ENCODE results near the gene ZNF431. TPM values are rescaled to one million over a fixed set of nuclear protein-coding genes. Genes with fewer than 3 reads are reported as not detected.

Gene ZNF431
- total RNA-seq, 4 donors from 2014 or later, result 20.4 to 49.0 (median 27.4) TPM

DNA sequence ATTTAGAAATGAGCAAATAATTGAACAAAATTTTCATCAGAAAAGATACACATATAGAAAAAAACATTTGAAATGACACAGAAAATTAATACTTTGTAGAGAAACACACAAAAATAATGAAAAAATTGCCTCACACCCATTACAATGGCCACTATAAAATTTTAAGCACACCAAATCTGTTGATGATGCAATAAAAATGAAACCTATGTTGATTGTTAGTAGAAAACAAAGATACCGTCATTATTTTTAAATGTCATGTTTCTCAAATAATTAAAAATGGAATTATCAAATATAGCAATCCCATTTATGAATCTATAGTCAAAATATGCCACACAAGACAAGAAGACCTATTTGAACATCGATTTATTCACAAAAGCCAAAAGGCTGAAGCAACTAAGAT is 96.8 kb downstream of the ZNF431 start:
- no peak overlapping the region for H3K4me3 ChIP-seq (ENCODE audit: low read depth, poor library complexity, severe bottlenecking)
- TF ChIP-seq CTCF (IDR thresholded peaks at IDR 0.05), result no peak
- no peak for TF ChIP-seq POLR2A (IDR thresholded peaks at IDR 0.05)
- WGBS, 2 donors, result 75 to 79% methylated on average over 2 of the region's 2 CpGs
- no peak for DNase-seq (ENCODE audit: low spot score in 2 of 2)
- intact Hi-C loops (cut with DNase I; ENCODE audit: low total_unique reads), result no loop called here

Other genes starting within 250 kb of the ZNF431 start
- gene ZNF85, start 218.8 kb upstream of the ZNF431 start, total RNA-seq, result 1 to 10 TPM; 3.7 to 9.6 (median 5.6) TPM
- 10 to 100 TPM; 15.4 to 47.4 (median 24.7) TPM for gene ZNF430, start 121.4 kb upstream of the ZNF431 start, total RNA-seq
- gene ZNF714, start 59.8 kb upstream of the ZNF431 start, total RNA-seq, result 10 to 100 TPM in 1 of 4 donors, 1 to 10 TPM in 3; 2.4 to 10.0 (median 7.3) TPM
- gene ZNF708, start 187.4 kb downstream of the ZNF431 start, total RNA-seq, result 1 to 10 TPM; 3.1 to 6.6 (median 3.4) TPM
- 1 to 10 TPM in 3 of 4 donors, under 1 TPM in 1; 0.34 to 4.5 (median 2.1) TPM for gene ZNF738, start 217.0 kb downstream of the ZNF431 start, total RNA-seq

Data from lower leg skin (tissue), 4 donors.